SK-N-SH treated with all-trans-retinoic acid at 6 μM for 48 hours (cell line): ENCODE measurements around the gene ISG20.

Experiments
- ATAC-seq: fragments of 200-7000 bp; cut with Tn5 transposase; 3 replicates; pipeline ENCODE4 v1.9.1; 2020; ENCODE audit warnings: mild to moderate bottlenecking, moderate library complexity
- ARNTL ChIP-seq: fragments of 450-650 bp; formaldehyde crosslinking; IDR thresholded peaks from 2 replicates; pipeline ENCODE4 v1.5.0; 2020; ENCODE audit warnings: low read depth, mild to moderate bottlenecking, moderate library complexity, borderline replicate concordance
- BACH2 ChIP-seq: fragments of 250-450 bp; sonication (Bioruptor Pico); IDR thresholded peaks from 2 replicates; pipeline ENCODE4 v1.9.0; 2021; ENCODE audit warnings: mild to moderate bottlenecking, borderline replicate concordance
- CSDC2 ChIP-seq: fragments of 250-450 bp; sonication (Bioruptor Pico); IDR thresholded peaks from 2 replicates; pipeline ENCODE4 v1.5.0; 2020; ENCODE audit warnings: mild to moderate bottlenecking, moderate library complexity
- ESRRG ChIP-seq: fragments of 250-450 bp; sonication (Bioruptor Pico); IDR thresholded peaks from 2 replicates; pipeline ENCODE4 v1.6.1; 2021; ENCODE audit warnings: mild to moderate bottlenecking
- GLIS3 ChIP-seq: fragments of 250-450 bp; sonication (Bioruptor Pico); IDR thresholded peaks from 2 replicates; pipeline ENCODE4 v1.5.0; 2020; ENCODE audit warnings: mild to moderate bottlenecking, moderate library complexity
- OSR1 ChIP-seq: fragments of 250-450 bp; sonication (Bioruptor Pico); IDR thresholded peaks from 2 replicates; pipeline ENCODE4 v1.8.0; 2022; ENCODE audit warnings: moderate library complexity, mild to moderate bottlenecking, inconsistent platforms
- PPARA ChIP-seq: fragments of 250-450 bp; sonication (Bioruptor Pico); IDR thresholded peaks from 2 replicates; pipeline ENCODE4 v1.5.0; 2020; ENCODE audit warnings: mild to moderate bottlenecking, borderline replicate concordance
- SNAI2 ChIP-seq: fragments of 250-450 bp; sonication (Bioruptor Pico); IDR thresholded peaks from 2 replicates; pipeline ENCODE4 v1.5.0; 2020; ENCODE audit warnings: mild to moderate bottlenecking, moderate library complexity
- TCF4 ChIP-seq: fragments of 250-450 bp; sonication (Bioruptor Pico); IDR thresholded peaks from 2 replicates; pipeline ENCODE4 v1.8.0; 2021; ENCODE audit warnings: mild to moderate bottlenecking, moderate library complexity, borderline replicate concordance
- TOX ChIP-seq: fragments of 250-450 bp; sonication (Bioruptor Pico); IDR thresholded peaks from 2 replicates; pipeline ENCODE4 v1.8.0; 2021; ENCODE audit warnings: mild to moderate bottlenecking, moderate library complexity, borderline replicate concordance
- ZC3H10 ChIP-seq: fragments of 250-450 bp; sonication (Bioruptor Pico); IDR thresholded peaks from 2 replicates; pipeline ENCODE4 v1.5.1; 2021; ENCODE audit warnings: mild to moderate bottlenecking, moderate library complexity
- ZFP3 ChIP-seq: fragments of 250-450 bp; sonication (Bioruptor Pico); IDR thresholded peaks from 2 replicates; pipeline ENCODE4 v1.5.0; 2020; ENCODE audit warnings: mild to moderate bottlenecking, moderate library complexity
- ZFP30 ChIP-seq: fragments of 450-650 bp; formaldehyde crosslinking; IDR thresholded peaks from 2 replicates; pipeline ENCODE4 v1.5.0; 2022; ENCODE audit warnings: mild to moderate bottlenecking, moderate library complexity
- ZNF70 ChIP-seq: fragments of 450-650 bp; formaldehyde crosslinking; IDR thresholded peaks from 2 replicates; pipeline ENCODE4 v1.5.0; 2020; ENCODE audit warnings: mild to moderate bottlenecking, moderate library complexity
- ZNF8 ChIP-seq: fragments of 450-650 bp; formaldehyde crosslinking; IDR thresholded peaks from 2 replicates; pipeline ENCODE4 v1.5.0; 2020; ENCODE audit warnings: mild to moderate bottlenecking, moderate library complexity
- TF ChIP-seq, protein P1 (sequence below): fragments of 250-450 bp; sonication (Bioruptor Pico); IDR thresholded peaks from 2 replicates; pipeline ENCODE4 v1.8.0; 2021; ENCODE audit warnings: low read depth, mild to moderate bottlenecking, moderate library complexity, borderline replicate concordance
- TF ChIP-seq, protein P2 (sequence below): fragments of 250-450 bp; sonication (Bioruptor Pico); IDR thresholded peaks from 2 replicates; pipeline ENCODE4 v1.5.1; 2020; ENCODE audit warnings: low read depth, mild to moderate bottlenecking, moderate library complexity
- TF ChIP-seq, protein P3 (sequence below): fragments of 250-450 bp; sonication (Bioruptor Pico); IDR thresholded peaks from 2 replicates; pipeline ENCODE4 v1.5.0; 2020; ENCODE audit warnings: mild to moderate bottlenecking, moderate library complexity
- TF ChIP-seq, protein P4 (sequence below): fragments of 250-450 bp; sonication (Bioruptor Pico); IDR thresholded peaks from 2 replicates; pipeline ENCODE4 v1.8.0; 2020; ENCODE audit warnings: mild to moderate bottlenecking, moderate library complexity, borderline replicate concordance
- TF ChIP-seq, protein P5 (sequence below): fragments of 250-450 bp; sonication (Bioruptor Pico); IDR thresholded peaks from 2 replicates; pipeline ENCODE4 v1.5.1; 2021; ENCODE audit warnings: mild to moderate bottlenecking, moderate library complexity

Gene ISG20

DNA sequence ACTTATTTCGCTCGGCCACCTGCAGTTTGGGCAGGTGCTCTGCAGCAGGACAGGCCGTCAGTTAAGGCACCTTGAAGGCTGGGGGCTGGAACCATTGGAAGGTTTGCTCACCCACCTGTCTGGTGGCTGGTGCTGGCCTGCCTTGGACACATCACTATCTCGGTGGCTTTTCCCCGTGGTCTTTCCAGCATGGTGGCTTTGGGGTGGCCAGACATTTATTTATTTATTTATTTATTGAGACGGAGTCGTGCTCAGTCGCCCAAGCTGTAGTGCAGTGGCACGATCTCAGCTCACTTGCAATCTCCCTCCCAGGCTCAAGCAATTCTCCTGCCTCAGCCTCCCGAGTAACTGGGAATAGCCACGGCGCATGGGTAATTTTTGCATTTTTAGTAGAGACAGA is 11.7 kb downstream of the ISG20 start:
- TF ChIP-seq ARNTL (CRISPR knock-in tag) (no peak), ZC3H10 (CRISPR knock-in tag) (no peak), ZNF8 (CRISPR knock-in tag) (no peak), SNAI2 (no peak), BACH2 (CRISPR knock-in tag) (no peak), ZFP3 (CRISPR knock-in tag) (no peak)
- ATAC-seq, result no peak

DNA sequence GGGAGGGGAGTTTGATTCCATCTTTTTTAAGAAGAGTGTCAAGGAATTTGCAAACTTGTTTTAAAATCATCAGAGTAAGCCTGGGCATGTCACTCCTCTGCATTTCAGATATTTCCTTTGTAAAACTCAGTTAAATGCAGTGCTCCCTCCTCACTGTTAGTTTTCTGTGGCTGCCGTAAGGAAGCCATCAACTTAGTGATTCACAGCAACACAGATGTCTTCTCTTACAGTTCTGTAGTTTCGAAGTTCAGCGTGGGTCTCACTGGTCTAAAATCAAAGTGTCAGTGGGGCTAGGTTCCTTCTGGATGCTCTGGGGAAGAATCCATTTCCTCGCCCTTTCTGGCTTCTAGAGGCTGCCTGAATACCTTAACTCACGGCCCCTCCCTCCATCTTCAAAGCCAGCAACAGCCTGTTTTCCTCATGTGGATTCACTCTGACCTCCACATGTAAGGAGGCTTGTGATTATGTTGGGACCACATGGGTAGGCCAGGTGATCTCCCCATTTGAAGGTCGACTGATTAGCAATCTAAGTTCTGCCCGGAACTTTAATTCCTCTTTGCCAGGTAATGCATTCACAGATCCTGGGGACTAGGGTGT is 12.4 kb downstream of the ISG20 start:
- TF ChIP-seq SNAI2, result no peak
- TF ChIP-seq OSR1 (CRISPR knock-in tag), result no peak
- TF ChIP-seq ZFP3 (CRISPR knock-in tag), result no peak
- TF ChIP-seq TOX (CRISPR knock-in tag), result no peak
- no peak for TF ChIP-seq ZNF8 (CRISPR knock-in tag)
- TF ChIP-seq ZNF70 (CRISPR knock-in tag), result no peak
- TF ChIP-seq, protein P1, sequence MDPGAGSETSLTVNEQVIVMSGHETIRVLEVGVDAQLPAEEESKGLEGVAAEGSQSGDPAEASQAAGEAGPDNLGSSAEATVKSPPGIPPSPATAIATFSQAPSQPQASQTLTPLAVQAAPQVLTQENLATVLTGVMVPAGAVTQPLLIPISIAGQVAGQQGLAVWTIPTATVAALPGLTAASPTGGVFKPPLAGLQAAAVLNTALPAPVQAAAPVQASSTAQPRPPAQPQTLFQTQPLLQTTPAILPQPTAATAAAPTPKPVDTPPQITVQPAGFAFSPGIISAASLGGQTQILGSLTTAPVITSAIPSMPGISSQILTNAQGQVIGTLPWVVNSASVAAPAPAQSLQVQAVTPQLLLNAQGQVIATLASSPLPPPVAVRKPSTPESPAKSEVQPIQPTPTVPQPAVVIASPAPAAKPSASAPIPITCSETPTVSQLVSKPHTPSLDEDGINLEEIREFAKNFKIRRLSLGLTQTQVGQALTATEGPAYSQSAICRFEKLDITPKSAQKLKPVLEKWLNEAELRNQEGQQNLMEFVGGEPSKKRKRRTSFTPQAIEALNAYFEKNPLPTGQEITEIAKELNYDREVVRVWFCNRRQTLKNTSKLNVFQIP (CRISPR knock-in tag), result no peak
- TF ChIP-seq, protein P2, sequence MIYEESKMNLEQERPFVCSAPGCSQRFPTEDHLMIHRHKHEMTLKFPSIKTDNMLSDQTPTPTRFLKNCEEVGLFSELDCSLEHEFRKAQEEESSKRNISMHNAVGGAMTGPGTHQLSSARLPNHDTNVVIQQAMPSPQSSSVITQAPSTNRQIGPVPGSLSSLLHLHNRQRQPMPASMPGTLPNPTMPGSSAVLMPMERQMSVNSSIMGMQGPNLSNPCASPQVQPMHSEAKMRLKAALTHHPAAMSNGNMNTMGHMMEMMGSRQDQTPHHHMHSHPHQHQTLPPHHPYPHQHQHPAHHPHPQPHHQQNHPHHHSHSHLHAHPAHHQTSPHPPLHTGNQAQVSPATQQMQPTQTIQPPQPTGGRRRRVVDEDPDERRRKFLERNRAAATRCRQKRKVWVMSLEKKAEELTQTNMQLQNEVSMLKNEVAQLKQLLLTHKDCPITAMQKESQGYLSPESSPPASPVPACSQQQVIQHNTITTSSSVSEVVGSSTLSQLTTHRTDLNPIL (CRISPR knock-in tag), result no peak
- no peak for TF ChIP-seq ARNTL (CRISPR knock-in tag)
- ATAC-seq, result no peak

DNA sequence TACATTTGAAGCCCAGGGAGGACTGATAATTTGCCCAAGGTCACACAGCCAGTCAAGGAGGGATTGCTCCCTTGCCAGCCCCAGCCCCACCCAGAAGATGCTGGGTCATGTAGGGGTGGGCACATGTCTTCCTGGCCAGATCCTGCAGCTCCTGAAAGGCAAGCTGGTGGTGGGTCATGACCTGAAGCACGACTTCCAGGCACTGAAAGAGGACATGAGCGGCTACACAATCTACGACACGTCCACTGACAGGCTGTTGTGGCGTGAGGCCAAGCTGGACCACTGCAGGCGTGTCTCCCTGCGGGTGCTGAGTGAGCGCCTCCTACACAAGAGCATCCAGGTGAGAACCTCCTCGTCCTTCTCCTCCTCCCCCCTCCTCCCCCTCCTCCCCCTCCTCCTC is 13.2 kb downstream of the ISG20 start:
- ATAC-seq, result no peak
- TF ChIP-seq ARNTL (CRISPR knock-in tag), result no peak
- no peak for TF ChIP-seq TOX (CRISPR knock-in tag)
- TF ChIP-seq, protein P3, sequence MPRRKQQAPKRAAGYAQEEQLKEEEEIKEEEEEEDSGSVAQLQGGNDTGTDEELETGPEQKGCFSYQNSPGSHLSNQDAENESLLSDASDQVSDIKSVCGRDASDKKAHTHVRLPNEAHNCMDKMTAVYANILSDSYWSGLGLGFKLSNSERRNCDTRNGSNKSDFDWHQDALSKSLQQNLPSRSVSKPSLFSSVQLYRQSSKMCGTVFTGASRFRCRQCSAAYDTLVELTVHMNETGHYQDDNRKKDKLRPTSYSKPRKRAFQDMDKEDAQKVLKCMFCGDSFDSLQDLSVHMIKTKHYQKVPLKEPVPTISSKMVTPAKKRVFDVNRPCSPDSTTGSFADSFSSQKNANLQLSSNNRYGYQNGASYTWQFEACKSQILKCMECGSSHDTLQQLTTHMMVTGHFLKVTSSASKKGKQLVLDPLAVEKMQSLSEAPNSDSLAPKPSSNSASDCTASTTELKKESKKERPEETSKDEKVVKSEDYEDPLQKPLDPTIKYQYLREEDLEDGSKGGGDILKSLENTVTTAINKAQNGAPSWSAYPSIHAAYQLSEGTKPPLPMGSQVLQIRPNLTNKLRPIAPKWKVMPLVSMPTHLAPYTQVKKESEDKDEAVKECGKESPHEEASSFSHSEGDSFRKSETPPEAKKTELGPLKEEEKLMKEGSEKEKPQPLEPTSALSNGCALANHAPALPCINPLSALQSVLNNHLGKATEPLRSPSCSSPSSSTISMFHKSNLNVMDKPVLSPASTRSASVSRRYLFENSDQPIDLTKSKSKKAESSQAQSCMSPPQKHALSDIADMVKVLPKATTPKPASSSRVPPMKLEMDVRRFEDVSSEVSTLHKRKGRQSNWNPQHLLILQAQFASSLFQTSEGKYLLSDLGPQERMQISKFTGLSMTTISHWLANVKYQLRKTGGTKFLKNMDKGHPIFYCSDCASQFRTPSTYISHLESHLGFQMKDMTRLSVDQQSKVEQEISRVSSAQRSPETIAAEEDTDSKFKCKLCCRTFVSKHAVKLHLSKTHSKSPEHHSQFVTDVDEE (CRISPR knock-in tag), result no peak
- TF ChIP-seq PPARA (CRISPR knock-in tag), result no peak
- TF ChIP-seq CSDC2 (CRISPR knock-in tag), result no peak
- TF ChIP-seq ZFP30 (CRISPR knock-in tag), result no peak
- TF ChIP-seq ZFP3 (CRISPR knock-in tag), result no peak
- TF ChIP-seq ZNF8 (CRISPR knock-in tag), result no peak
- no peak for TF ChIP-seq BACH2 (CRISPR knock-in tag)
- TF ChIP-seq TCF4 (CRISPR knock-in tag), result no peak
- TF ChIP-seq, protein P2 (CRISPR knock-in tag), result no peak
- TF ChIP-seq ESRRG (CRISPR knock-in tag), result no peak
- TF ChIP-seq, protein P4, sequence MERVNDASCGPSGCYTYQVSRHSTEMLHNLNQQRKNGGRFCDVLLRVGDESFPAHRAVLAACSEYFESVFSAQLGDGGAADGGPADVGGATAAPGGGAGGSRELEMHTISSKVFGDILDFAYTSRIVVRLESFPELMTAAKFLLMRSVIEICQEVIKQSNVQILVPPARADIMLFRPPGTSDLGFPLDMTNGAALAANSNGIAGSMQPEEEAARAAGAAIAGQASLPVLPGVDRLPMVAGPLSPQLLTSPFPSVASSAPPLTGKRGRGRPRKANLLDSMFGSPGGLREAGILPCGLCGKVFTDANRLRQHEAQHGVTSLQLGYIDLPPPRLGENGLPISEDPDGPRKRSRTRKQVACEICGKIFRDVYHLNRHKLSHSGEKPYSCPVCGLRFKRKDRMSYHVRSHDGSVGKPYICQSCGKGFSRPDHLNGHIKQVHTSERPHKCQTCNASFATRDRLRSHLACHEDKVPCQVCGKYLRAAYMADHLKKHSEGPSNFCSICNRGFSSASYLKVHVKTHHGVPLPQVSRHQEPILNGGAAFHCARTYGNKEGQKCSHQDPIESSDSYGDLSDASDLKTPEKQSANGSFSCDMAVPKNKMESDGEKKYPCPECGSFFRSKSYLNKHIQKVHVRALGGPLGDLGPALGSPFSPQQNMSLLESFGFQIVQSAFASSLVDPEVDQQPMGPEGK (CRISPR knock-in tag), result no peak
- TF ChIP-seq, protein P5, sequence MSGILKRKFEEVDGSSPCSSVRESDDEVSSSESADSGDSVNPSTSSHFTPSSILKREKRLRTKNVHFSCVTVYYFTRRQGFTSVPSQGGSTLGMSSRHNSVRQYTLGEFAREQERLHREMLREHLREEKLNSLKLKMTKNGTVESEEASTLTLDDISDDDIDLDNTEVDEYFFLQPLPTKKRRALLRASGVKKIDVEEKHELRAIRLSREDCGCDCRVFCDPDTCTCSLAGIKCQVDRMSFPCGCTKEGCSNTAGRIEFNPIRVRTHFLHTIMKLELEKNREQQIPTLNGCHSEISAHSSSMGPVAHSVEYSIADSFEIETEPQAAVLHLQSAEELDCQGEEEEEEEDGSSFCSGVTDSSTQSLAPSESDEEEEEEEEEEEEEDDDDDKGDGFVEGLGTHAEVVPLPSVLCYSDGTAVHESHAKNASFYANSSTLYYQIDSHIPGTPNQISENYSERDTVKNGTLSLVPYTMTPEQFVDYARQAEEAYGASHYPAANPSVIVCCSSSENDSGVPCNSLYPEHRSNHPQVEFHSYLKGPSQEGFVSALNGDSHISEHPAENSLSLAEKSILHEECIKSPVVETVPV (CRISPR knock-in tag), result no peak
- no peak for TF ChIP-seq SNAI2
- no peak for TF ChIP-seq GLIS3
- TF ChIP-seq ZNF70 (CRISPR knock-in tag), result no peak
- no peak for TF ChIP-seq ZC3H10 (CRISPR knock-in tag)
- TF ChIP-seq, all 23 proteins: peak for 0
